RKO (cell line): ENCODE results near the gene ZNF473.

ENCODE experiments used
- DNase-seq: peaks from one replicate; pipeline ENCODE4 v3.0.0-alpha.2; 2016; ENCODE audit warnings: low spot score

Gene ZNF473

GRCh38 chr19:50025794-50026549 lies at the start of gene ZNF473:
TSS of gene ZNF473 (plus strand) at chr19:50026005. CDS start at chr19:50031083, 5,078 bp downstream.
- DNase-seq, result peak; percentile 96

GRCh38 chr19:49976496-49976895 lies 49.3 kb upstream of the ZNF473 start:
- DNase-seq, result no peak

GRCh38 chr19:49977076-49977475 lies 48.7 kb upstream of the ZNF473 start:
- DNase-seq, result no peak

- no peak for DNase-seq
These were observed 47.9 kb upstream of the ZNF473 start for GRCh38 chr19:49977881-49978280.

- no peak for DNase-seq
These were observed 47.5 kb upstream of the ZNF473 start for GRCh38 chr19:49978324-49978723.

GRCh38 chr19:49981603-49982593 lies 43.9 kb upstream of the ZNF473 start:
- DNase-seq, result no peak

GRCh38 chr19:49983645-49984229 lies 42.1 kb upstream of the ZNF473 start:
- peak; percentile 55 for DNase-seq

GRCh38 chr19:49984491-49984890 lies 41.3 kb upstream of the ZNF473 start:
- DNase-seq, result no peak

GRCh38 chr19:49985871-49986270 lies 39.9 kb upstream of the ZNF473 start:
- no peak for DNase-seq

- no peak for DNase-seq
These were observed 39.5 kb upstream of the ZNF473 start for GRCh38 chr19:49986354-49986753.

- peak; percentile 97 for DNase-seq
These were observed 38.6 kb upstream of the ZNF473 start for GRCh38 chr19:49987159-49987698.

- no peak for DNase-seq
These were observed 37.8 kb upstream of the ZNF473 start for GRCh38 chr19:49988007-49988406.

- peak; percentile 77 for DNase-seq
These were observed 37.4 kb upstream of the ZNF473 start for GRCh38 chr19:49988433-49988832.

GRCh38 chr19:49997709-49998108 lies 28.1 kb upstream of the ZNF473 start:
- DNase-seq, result peak; percentile 57

- no peak for DNase-seq
These were observed 26.3 kb upstream of the ZNF473 start for GRCh38 chr19:49999371-50000010.

- DNase-seq, result no peak
These were observed 25.6 kb upstream of the ZNF473 start for GRCh38 chr19:50000038-50000840.

GRCh38 chr19:50000841-50001557 lies 24.8 kb upstream of the ZNF473 start:
- DNase-seq, result no peak

- no peak for DNase-seq
These were observed 24.0 kb upstream of the ZNF473 start for GRCh38 chr19:50001775-50002174.

- DNase-seq, result no peak
These were observed 23.3 kb upstream of the ZNF473 start for GRCh38 chr19:50002386-50002960.

GRCh38 chr19:50003254-50003788 lies 22.5 kb upstream of the ZNF473 start:
- no peak for DNase-seq
